ENCODE measurements around the gene PIK3R3. TPM values are rescaled to one million over a fixed set of nuclear protein-coding genes. Genes with fewer than 3 reads are reported as not detected.

Gene PIK3R3
- total RNA-seq, 1 experiment from 2014 or later = 1.6 TPM

DNA sequence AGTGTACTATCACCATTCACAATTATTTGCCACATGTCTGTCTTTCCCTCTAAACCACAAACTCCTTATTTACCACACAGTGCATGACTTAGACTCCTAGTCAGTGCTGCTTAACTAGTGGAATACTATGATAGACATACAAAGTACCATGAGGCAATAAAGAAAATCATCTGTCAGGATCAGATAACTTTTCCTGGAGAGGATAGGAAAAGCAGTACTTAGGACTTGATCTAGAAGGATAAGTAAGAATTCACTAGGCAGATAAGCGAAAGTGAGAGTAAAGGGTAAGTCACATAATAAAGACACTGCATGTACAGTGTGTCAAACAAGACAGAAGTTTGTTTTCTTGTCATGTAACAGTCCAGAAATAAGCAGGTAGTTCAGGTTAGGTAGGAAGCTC, 21.3 kb upstream of the PIK3R3 start:
- H4K20me1 ChIP-seq (ENCODE audit: insufficient read depth) = no peaks in the 10 kb centered on the region
- no TSS peak for BruUV-seq (replicated peaks)
- no peak for DNase-seq (ENCODE audit: low read depth, low spot score)
- no peaks in the 10 kb centered on the region for H3K9me2 ChIP-seq (ENCODE audit: insufficient read depth)
- H3K9me3 ChIP-seq (ENCODE audit: control insufficient read depth in 1 of 2, insufficient read depth in 1 of 2, low read depth in 1 of 2, low read length in 2 of 2) = no peaks in the 10 kb centered on the region
- ChIA-PET POLR2A (no interaction called here), CTCF (no interaction called here), RAD21 (ENCODE audit: low non-redundant PET in 1 of 2, low total read pairs in 2 of 2, uncharacterized antibody in 2 of 2, unreplicated experiment in 2 of 2) (no interaction called here)
- H3K4me3 ChIP-seq (replicated peaks in 1 of 2; ENCODE audit: low read depth in 1 of 2, low read length in 2 of 2) = no peak overlapping the region
- intact Hi-C loops (cut with micrococcal nuclease) = no loop called here
- H3K4me1 ChIP-seq (ENCODE audit: control insufficient read depth in 1 of 2, insufficient read depth in 2 of 2, low read length in 2 of 2) = no peaks in the 10 kb centered on the region
- no peaks in the 10 kb centered on the region for H3K27me3 ChIP-seq (ENCODE audit: insufficient read depth, low read length)
- no peak overlapping the region for H2AFZ ChIP-seq (ENCODE audit: low read depth, low read length, poor library complexity, severe bottlenecking)
- H3K36me3 ChIP-seq (ENCODE audit: control insufficient read depth in 1 of 2, insufficient read depth in 2 of 2, low read length in 2 of 2) = no peaks in the 10 kb centered on the region
- no peak overlapping the region for H3K27ac ChIP-seq (ENCODE audit: low read depth, low read length)
- no peak for TF ChIP-seq EZH2phosphoT487 (IDR thresholded peaks at IDR 0.05; ENCODE audit: borderline replicate concordance)
- no peak for TF ChIP-seq JUND (IDR thresholded peaks at IDR 0.05)
- TF ChIP-seq CEBPB (IDR thresholded peaks at IDR 0.05; ENCODE audit: low read depth) = no peak
- no peak for TF ChIP-seq ZNF274 (IDR thresholded peaks at IDR 0.05; ENCODE audit: low read depth, low read length)
- no peak for TF ChIP-seq EGR1 (IDR thresholded peaks at IDR 0.05; ENCODE audit: low read depth)
- TF ChIP-seq, protein P1, sequence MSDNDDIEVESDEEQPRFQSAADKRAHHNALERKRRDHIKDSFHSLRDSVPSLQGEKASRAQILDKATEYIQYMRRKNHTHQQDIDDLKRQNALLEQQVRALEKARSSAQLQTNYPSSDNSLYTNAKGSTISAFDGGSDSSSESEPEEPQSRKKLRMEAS (IDR thresholded peaks at IDR 0.05) = no peak
- no peak for TF ChIP-seq FOSL1 (IDR thresholded peaks at IDR 0.05; ENCODE audit: low read depth)
- no peak for TF ChIP-seq TCF7L2 (IDR thresholded peaks at IDR 0.05; ENCODE audit: borderline replicate concordance, extremely low read depth, insufficient read depth, insufficient read length)
- TF ChIP-seq SP1 (IDR thresholded peaks at IDR 0.05; ENCODE audit: low read depth) = no peak
- ATAC-seq = no peak
- H3K9ac ChIP-seq (ENCODE audit: low read length) = no peak overlapping the region
- H3K4me2 ChIP-seq (ENCODE audit: low read length) = no peak overlapping the region
- H3K79me2 ChIP-seq (ENCODE audit: insufficient read depth, low read length) = no peaks in the 10 kb centered on the region

DNA sequence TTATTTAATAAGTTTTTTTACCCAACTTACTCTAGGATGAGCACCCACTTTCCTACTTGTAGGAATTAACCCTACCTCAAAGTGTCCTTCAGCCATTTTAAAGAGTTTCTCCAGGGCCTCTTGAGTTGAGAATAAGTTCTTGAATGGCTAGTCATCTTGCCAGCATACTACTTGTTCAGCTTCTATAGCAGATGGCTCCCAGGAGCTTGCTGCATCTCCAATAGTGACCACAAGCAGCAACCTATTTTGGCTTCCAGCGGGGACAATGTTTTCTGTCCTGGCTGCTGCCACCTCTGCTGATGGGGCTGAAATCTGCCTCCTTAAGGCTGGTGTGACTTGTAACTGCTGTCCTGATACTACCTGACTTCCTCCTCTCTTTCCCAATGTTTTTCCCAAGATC, 20.8 kb upstream of the PIK3R3 start:
- no peaks in the 10 kb centered on the region for H3K79me2 ChIP-seq (ENCODE audit: insufficient read depth, low read length)
- no peak overlapping the region for H3K4me2 ChIP-seq (ENCODE audit: low read length)
- ChIA-PET CTCF (no interaction called here), POLR2A (no interaction called here), RAD21 (ENCODE audit: low non-redundant PET in 1 of 2, low total read pairs in 2 of 2, uncharacterized antibody in 2 of 2, unreplicated experiment in 2 of 2) (no interaction called here)
- no peaks in the 10 kb centered on the region for H4K20me1 ChIP-seq (ENCODE audit: insufficient read depth)
- intact Hi-C loops (cut with micrococcal nuclease) = no loop called here
- H3K9me2 ChIP-seq (ENCODE audit: insufficient read depth) = no peaks in the 10 kb centered on the region
- BruUV-seq (replicated peaks) = no TSS peak
- H3K4me3 ChIP-seq (replicated peaks in 1 of 2; ENCODE audit: low read depth in 1 of 2, low read length in 2 of 2) = no peak overlapping the region
- no peak overlapping the region for H2AFZ ChIP-seq (ENCODE audit: low read depth, low read length, poor library complexity, severe bottlenecking)
- H3K27ac ChIP-seq (ENCODE audit: low read depth, low read length) = no peak overlapping the region
- no peaks in the 10 kb centered on the region for H3K36me3 ChIP-seq (ENCODE audit: control insufficient read depth in 1 of 2, insufficient read depth in 2 of 2, low read length in 2 of 2)
- H3K9ac ChIP-seq (ENCODE audit: low read length) = no peak overlapping the region
- H3K4me1 ChIP-seq (ENCODE audit: control insufficient read depth in 1 of 2, insufficient read depth in 2 of 2, low read length in 2 of 2) = no peaks in the 10 kb centered on the region
- no peak for ATAC-seq
- no peak for DNase-seq (ENCODE audit: low read depth, low spot score)
- H3K27me3 ChIP-seq (ENCODE audit: insufficient read depth, low read length) = no peaks in the 10 kb centered on the region
- no peaks in the 10 kb centered on the region for H3K9me3 ChIP-seq (ENCODE audit: control insufficient read depth in 1 of 2, insufficient read depth in 1 of 2, low read depth in 1 of 2, low read length in 2 of 2)
- no peak for TF ChIP-seq CBX3 (IDR thresholded peaks at IDR 0.05; ENCODE audit: low read depth)
- no peak for TF ChIP-seq POLR2AphosphoS5 (IDR thresholded peaks at IDR 0.05; ENCODE audit: low read depth, low read length)
- TF ChIP-seq TCF7L2 (IDR thresholded peaks at IDR 0.05; ENCODE audit: borderline replicate concordance, extremely low read depth, insufficient read depth, insufficient read length) = no peak
- TF ChIP-seq, protein P2, sequence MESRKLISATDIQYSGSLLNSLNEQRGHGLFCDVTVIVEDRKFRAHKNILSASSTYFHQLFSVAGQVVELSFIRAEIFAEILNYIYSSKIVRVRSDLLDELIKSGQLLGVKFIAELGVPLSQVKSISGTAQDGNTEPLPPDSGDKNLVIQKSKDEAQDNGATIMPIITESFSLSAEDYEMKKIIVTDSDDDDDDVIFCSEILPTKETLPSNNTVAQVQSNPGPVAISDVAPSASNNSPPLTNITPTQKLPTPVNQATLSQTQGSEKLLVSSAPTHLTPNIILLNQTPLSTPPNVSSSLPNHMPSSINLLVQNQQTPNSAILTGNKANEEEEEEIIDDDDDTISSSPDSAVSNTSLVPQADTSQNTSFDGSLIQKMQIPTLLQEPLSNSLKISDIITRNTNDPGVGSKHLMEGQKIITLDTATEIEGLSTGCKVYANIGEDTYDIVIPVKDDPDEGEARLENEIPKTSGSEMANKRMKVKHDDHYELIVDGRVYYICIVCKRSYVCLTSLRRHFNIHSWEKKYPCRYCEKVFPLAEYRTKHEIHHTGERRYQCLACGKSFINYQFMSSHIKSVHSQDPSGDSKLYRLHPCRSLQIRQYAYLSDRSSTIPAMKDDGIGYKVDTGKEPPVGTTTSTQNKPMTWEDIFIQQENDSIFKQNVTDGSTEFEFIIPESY (IDR thresholded peaks at IDR 0.05; ENCODE audit: extremely low read depth, insufficient replicate concordance, low read length) = no peak
- TF ChIP-seq ELF1 (IDR thresholded peaks at IDR 0.05; ENCODE audit: borderline replicate concordance, low read depth) = no peak
- TF ChIP-seq YY1 (IDR thresholded peaks at IDR 0.05; ENCODE audit: extremely low read depth, insufficient replicate concordance, low read depth, low read length) = no peak
- TF ChIP-seq EZH2phosphoT487 (IDR thresholded peaks at IDR 0.05; ENCODE audit: borderline replicate concordance) = no peak
- no peak for TF ChIP-seq POLR2A (IDR thresholded peaks at IDR 0.05; ENCODE audit: borderline replicate concordance, extremely low read depth, insufficient read depth, insufficient read length)
- TF ChIP-seq FOSL1 (IDR thresholded peaks at IDR 0.05; ENCODE audit: low read depth) = no peak
- TF ChIP-seq, protein P3, sequence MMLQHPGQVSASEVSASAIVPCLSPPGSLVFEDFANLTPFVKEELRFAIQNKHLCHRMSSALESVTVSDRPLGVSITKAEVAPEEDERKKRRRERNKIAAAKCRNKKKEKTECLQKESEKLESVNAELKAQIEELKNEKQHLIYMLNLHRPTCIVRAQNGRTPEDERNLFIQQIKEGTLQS (IDR thresholded peaks at IDR 0.05) = no peak
- no peak for TF ChIP-seq JUND (IDR thresholded peaks at IDR 0.05)
- TF ChIP-seq ZNF274 (IDR thresholded peaks at IDR 0.05; ENCODE audit: low read depth, low read length) = no peak
- no peak for TF ChIP-seq RAD21 (IDR thresholded peaks at IDR 0.05; ENCODE audit: low read depth)
- no peak for TF ChIP-seq ZFX (IDR thresholded peaks at IDR 0.05)
- no peak for TF ChIP-seq EGR1 (IDR thresholded peaks at IDR 0.05; ENCODE audit: low read depth)
- no peak for TF ChIP-seq SP1 (IDR thresholded peaks at IDR 0.05; ENCODE audit: low read depth)
- no peak for TF ChIP-seq SIN3A (IDR thresholded peaks at IDR 0.05; ENCODE audit: low read depth)
- TF ChIP-seq SRF (IDR thresholded peaks at IDR 0.05; ENCODE audit: low read depth) = no peak
- TF ChIP-seq, protein P1 (IDR thresholded peaks at IDR 0.05) = no peak
